HG02571 (cell line): Measurements from ENCODE around the gene APOBEC2.

Source experiments
- ATAC-seq: cut with Tn5 transposase; IDR thresholded peaks from one replicate; pipeline ENCODE4 v1.9.1; 2021; ENCODE audit warnings: mild to moderate bottlenecking, moderate library complexity; ENCODE audit not compliant: unreplicated experiment

The APOBEC2 gene

GRCh38 chr6:41083072-41083471 is 30.1 kb downstream of the APOBEC2 start:
- ATAC-seq, result no peak

- ATAC-seq, result no peak
Observed at GRCh38 chr6:41085182-41085581, 32.2 kb downstream of the APOBEC2 start.

GRCh38 chr6:41088451-41088850 is 35.4 kb downstream of the APOBEC2 start:
- ATAC-seq, result no peak

- no peak for ATAC-seq
Observed at GRCh38 chr6:41090841-41091761, 38.1 kb downstream of the APOBEC2 start.

GRCh38 chr6:41092421-41093140 is 39.6 kb downstream of the APOBEC2 start:
- no peak for ATAC-seq

GRCh38 chr6:41093729-41094128 is 40.7 kb downstream of the APOBEC2 start:
- ATAC-seq, result no peak

- no peak for ATAC-seq
Observed at GRCh38 chr6:41097467-41098090, 44.6 kb downstream of the APOBEC2 start.

- ATAC-seq, result no peak
Observed at GRCh38 chr6:41098366-41098765, 45.4 kb downstream of the APOBEC2 start.

- ATAC-seq, result no peak
Observed at GRCh38 chr6:41100871-41101287, 47.9 kb downstream of the APOBEC2 start.

- no peak for ATAC-seq
Observed at GRCh38 chr6:41103847-41104246, 50.8 kb downstream of the APOBEC2 start.

GRCh38 chr6:41111017-41111416 is 58.0 kb downstream of the APOBEC2 start:
- no peak for ATAC-seq
